Measurements from ENCODE around the gene GDF15.
"Not testable (repeated sequence)": the region's sequence is repeated elsewhere in the genome, so short reads cannot be mapped to it uniquely, and the experiment has no call there.

The GDF15 gene, protein sequence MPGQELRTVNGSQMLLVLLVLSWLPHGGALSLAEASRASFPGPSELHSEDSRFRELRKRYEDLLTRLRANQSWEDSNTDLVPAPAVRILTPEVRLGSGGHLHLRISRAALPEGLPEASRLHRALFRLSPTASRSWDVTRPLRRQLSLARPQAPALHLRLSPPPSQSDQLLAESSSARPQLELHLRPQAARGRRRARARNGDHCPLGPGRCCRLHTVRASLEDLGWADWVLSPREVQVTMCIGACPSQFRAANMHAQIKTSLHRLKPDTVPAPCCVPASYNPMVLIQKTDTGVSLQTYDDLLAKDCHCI
- total RNA-seq = 4.2 to 275 (median 54.8) reads per million in 18 experiments

DNA sequence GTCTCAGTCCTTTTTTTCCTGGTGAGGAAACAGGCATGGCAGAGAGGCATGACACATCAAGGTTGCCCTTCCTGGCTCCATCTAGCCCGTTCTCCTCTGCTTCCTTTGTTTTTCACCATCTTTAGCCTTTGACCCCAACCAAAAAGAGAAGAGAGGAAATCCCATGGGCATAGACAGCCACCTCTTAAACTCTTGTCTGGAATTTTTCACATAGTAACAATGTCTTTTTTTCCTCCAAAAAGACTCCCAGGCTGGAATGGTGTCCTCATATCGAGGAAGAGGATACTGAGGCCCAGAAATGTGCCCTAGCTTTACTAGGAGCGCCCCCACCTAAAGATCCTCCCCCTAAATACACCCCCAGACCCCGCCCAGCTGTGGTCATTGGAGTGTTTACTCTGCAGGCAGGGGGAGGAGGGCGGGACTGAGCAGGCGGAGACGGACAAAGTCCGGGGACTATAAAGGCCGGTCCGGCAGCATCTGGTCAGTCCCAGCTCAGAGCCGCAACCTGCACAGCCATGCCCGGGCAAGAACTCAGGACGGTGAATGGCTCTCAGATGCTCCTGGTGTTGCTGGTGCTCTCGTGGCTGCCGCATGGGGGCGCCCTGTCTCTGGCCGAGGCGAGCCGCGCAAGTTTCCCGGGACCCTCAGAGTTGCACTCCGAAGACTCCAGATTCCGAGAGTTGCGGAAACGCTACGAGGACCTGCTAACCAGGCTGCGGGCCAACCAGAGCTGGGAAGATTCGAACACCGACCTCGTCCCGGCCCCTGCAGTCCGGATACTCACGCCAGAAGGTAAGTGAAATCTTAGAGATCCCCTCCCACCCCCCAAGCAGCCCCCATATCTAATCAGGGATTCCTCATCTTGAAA lies at the start of gene GDF15:
Gene GDF15 (plus strand): TSS at position 484 of the 868 bp plus-strand sequence. CDS start 32 bp downstream, at position 516.
- peak; percentile 87 to 90 for DNase-seq

DNA sequence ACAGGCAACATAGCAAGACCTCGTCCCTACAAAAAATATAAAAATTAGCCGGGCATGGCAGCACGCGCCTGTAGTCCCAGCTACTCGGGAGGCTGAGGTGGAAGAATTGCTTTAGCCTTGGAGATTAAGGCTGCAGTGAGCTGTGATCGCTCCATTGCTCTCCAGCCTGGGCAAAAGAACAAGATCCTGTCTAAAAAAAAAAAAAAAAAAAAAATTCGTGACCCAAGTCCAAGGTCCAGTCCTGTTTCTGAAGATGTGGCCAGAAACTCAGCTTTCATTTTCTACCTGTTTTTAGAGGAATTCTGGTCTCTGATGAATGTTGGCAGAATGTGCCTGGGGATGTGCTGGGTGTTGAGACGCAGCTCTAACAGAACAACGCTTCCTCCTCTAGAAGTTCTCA lies 47.4 kb upstream of the GDF15 start:
- DNase-seq = no peak

DNA sequence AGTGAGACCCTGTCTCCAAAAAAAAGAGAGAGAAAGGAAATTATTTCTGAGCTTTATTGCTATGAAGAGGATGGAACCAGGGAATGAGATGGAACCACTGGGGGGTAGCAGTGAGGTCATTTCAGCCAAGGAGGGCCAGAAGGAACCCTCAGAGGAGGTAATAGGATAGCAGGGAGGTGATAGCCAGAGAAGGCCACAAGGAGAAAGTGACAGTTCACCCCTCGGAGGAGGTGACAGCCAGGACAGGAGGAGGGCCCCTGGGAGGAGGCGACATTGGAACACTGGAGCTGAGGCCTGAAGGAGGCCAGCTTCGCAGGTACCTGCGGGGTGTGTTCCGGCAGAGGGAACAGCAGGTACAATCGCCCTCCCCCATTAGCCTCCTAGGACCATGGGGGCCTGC lies 46.2 kb upstream of the GDF15 start:
- no peak for DNase-seq

DNA sequence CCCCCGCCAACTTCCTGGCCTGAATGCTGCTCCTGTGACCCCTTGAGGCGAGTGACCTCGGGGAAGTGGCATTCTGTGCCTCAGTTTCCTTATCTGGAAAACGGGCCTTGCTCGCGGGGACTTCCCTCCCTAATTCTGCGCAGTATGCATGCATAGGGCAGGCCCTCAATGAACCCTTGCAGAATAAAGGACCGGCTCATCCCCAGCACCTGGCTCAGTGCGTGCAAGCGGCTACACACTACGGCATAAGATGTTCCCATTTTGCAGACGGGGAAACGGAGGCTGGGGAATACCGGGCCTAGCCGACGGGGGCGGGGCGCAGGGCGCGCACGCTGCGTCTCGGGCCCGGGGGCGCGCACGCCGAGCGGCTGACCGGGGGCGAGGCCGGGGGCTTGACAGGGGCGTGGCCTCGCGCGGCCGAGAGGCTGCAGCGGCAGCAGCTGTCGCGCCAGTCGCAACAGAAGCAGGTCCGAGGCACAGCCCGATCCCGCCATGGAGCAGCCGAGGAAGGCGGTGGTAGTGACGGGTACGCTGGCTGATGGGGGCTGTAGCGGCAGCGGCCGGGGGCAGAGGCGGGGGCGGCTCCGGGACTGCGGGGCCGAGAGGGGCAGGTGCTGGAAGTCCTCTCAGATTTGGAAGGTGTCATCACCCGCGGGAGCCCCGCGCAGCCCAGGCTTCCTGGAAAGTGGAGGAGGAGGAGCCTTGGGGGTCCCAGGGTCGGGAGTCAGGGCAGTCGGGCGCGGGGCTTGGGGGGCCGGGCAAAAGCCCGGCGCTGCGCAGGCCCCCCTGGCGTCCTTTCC lies 45.6 kb upstream of the GDF15 start, which contains the start of gene PGPEP1:
Gene PGPEP1 (plus strand): TSS at position 409 of the 800 bp plus-strand sequence. CDS start 84 bp downstream, at position 493.
- DNase-seq = peak; percentile 63 to 79

DNA sequence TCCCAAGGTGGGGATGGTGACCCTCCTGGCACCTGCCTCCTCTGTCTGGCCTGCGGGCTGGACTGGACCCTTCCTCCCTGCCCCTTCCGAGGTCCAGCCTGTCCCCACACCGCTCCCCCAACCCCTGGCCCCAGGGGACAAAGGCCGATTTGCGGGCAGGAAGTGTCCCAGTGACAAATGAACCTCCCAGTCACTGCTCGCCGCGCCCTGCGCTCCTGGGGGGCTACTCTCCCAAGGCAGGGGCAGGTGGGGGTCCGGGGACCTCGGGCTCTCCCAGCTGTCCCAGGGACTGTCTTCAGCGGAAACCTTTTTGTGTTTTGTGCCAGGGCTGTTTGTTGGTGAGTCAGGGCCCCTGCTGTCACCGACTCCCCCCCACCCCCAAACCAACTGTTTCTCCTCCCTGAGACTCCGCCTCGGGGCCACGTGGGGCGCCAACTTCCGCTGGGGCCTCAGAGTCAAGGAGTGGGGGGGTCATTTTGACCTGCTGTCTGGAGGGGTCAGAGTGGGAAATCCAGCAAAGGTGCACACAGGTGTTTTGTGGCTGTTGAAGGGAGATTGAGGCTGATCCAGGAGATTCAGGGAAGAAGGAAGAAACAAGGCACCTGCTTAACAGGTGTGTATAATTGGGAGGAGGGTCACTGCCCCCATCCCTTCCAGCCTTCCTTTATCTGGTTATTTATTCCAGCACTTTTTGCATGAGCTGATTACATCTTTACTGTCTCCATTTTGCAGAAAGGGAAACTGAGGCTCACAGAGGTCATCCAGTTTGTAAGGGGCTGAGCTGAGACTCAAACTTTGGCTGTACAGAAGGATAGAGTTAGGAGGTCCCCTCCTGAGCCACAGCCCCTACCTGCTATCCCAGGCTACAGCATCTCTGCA lies 44.7 kb upstream of the GDF15 start:
- DNase-seq = peak; percentile 63 to 76

DNA sequence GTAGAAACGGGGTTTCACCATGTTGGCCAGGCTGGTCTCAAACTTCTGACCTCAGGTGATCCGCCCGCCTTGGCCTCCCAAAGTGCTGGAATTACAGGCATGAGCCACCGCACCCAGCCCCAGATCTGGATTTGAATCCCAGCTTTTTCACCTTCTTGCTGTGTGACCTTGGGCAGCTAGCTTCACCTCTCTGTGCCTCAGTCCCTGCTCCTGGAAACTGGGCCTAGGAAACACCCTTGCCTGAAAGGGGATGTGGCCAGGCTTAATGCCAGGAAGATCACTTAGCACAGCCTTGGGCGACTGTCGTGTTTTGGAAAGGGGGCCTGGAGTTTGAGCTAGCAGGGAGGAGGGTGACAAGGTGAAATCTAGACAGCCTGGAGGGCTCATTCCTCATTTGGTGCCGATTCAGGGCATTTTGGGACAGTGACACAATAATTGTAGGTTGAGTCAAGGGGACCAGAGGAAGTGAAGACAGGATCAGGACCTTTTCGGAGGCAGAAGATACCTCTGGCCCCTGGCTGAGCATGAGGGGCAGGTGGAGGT lies 43.8 kb upstream of the GDF15 start:
- DNase-seq = no peak

DNA sequence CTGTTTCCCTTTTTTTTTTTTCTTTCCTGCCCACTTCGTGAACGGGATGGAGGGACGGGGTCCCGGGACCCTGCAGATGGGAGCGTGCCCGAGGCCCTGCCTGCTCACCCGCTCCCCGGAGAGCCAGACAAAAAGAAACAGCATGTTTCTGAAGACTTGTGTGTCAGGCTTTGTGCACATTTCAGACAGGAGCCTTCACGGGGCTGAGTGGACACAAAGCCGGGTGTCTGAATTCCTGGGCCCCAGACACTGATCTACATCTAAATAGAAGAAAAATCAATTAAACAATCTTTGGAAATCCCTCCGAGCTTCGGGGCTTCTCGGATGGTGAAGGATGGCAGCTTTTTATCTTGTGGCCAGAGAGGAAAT lies 41.4 kb upstream of the GDF15 start:
- DNase-seq = no peak

DNA sequence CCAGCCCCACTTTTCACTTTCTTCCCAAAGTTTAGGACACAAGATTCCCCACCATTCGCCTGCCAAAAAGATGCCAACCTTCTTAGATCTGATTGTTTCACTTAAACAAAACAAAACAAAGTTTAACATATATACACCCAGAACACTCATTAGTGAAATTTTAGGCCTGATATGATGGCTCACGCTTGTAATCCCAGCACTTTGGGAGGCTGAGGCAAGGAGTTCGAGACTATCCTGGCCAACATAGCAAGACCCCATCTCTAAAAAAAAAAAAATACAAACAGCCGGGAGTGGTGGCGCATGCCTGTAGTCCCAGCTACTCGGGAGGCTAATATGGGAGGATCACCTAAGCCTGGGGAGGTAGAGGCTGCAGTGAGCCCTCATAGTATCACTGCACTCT lies 40.7 kb upstream of the GDF15 start:
- no peak for DNase-seq

DNA sequence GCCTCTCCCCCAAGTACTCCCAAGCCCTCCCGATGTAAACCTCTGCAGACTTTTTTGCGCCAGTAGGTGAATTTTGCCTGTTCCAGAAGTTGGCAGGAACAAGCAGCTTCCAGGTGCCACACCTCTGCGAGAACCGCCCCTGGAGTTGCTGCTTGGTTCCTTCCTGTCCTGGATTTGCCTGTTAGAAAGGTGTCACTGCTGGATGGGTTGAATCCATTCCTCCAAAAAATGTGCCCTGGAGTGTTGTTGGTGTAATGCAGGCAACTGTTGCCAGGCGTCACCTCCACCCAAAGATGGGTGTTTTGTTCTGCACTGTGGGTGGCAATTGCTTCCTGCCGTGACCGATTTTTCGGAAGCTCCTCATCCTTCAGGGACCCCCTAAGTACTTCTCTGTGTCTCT lies 39.9 kb upstream of the GDF15 start:
- DNase-seq = no peak

DNA sequence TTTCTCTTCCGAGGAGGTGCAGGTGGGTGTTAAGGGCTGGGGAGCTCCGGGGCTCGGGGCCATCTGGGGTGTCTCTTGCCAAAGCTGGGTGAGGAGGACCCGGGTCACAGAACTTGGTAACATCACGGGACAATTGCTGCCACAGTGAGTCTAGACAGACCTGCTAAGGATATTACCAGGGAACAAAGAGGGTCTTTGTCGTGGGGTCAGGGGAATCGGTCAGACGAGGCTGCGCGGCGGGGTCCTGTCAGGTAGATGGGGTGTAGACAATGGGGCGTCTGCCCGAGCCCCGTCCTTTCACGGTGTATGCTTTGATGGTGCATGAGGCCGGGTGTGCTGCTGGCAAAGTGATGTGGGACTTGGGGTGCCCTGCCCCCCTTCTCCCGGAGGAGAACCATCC lies 37.8 kb upstream of the GDF15 start:
- DNase-seq = no peak

DNA sequence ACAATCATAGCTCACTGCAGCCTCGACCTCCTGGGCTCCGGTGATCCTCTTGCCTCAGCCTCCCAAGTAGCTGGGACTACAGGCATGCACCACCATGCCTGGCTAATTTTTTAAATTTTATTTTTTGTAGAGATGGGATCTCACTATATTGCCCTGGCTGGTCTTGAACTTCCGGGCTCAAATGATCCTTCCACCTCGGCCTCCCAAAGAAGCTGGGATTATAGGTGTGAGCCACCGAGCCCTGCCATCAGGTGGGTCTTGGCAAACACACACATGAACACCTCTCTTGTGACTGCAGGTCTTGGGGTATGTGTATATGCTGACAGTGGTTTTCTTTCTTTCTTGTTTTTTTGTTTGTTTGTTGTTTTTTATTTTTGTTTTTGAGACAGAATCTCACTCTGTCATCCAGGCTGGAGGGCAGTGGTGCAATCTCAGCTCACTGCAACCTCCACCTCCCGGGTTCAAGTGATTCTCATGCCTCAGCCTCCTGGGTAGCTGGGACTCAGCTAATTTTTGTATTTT lies 37.1 kb upstream of the GDF15 start:
- DNase-seq = not testable (repeated sequence)

DNA sequence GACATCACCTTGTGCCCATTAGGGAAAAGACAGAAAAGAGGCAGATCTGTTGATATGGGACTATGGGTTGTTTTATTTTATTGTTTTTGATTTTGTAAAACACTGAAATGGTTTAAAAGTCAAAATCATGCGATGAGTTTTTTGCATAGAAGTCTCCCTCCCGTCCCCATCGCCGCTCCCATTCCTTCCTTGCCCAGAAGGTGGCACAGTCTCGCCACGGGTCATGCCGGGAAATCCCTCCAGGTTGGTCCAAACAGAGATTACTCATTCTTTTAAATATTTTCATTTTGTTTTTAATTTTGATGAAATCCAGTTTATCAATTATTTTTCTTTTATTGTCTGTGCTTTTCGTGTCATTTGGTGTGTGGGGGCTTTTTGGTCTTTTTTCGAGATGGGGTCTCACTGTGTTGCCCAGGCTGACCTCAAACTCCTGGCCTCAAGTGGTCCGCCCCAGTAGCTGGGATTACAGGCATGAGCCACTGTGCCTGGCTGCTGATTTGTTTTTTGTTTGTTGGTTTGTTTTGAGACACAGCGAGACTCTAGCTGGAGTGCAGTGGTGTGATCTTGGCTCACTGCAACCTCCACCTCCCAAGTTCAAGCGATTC lies 36.3 kb upstream of the GDF15 start:
- DNase-seq = peak; percentile 57 to 64

DNA sequence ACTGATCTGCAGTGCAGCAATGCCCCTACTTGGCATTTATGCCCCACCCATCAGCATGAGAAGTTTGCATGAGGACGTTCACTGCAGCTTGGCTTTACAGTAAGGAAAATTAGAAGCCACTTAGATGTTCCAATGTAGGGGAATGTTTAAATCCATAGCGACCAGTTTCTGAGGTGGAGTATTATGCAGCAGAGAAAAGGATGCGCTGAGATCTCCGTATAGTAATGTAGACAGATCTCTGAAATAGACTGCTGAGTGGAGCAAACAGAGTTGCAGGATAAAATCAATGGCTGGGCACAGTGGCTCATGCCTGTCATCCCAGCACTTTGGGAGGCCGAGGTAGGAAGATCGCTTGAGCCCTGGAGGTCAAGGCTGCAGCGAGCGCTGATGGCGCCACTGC lies 35.5 kb upstream of the GDF15 start:
- DNase-seq = no peak

DNA sequence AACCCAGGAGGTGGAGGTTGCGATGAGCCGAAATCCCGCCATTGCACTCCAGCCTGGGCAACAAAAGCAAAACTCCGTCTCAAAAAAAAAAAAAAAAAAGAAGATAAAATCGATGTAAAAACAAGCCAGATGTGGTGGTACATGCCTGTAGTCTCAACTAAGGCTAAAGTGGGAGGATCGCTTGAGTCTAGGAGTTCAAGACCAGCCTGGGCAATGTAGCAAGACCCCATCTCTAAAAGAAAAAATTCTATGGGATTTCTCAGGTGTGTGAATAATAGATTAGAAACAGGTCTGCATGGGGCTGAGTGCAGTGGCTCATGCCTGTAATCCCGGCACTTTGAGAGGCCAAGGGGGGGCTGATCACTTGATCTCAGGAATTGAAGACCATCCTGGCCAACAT lies 34.4 kb upstream of the GDF15 start:
- no peak for DNase-seq

DNA sequence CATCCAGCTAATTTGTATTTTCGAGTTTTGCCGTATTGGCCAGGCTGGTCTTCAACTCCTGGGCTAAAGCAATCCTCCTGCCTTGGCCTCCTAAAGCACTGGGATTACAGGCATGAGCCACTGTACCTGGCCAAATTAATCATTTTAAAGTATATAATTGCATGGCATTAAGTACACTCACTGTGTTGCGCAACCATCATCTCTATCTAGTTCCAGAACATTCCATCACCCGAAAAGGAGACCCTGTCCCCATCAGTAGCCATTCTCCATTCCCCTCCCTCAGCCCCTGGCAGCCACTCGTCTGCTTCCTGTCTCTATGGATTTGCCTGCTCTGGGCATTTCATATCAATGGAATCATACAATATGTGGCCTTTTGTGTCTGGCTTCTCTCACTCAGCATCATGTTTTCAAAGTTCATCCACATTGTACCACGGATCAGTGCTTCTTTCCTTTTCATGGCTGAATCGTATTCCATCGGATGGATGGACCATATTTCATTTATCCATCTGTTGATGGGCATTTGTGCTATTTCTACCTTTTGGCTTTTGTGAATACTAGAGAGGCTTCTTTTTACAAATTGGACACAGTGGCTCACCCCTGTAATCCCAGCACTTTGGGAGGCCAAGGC lies 32.5 kb upstream of the GDF15 start:
- DNase-seq = no peak

DNA sequence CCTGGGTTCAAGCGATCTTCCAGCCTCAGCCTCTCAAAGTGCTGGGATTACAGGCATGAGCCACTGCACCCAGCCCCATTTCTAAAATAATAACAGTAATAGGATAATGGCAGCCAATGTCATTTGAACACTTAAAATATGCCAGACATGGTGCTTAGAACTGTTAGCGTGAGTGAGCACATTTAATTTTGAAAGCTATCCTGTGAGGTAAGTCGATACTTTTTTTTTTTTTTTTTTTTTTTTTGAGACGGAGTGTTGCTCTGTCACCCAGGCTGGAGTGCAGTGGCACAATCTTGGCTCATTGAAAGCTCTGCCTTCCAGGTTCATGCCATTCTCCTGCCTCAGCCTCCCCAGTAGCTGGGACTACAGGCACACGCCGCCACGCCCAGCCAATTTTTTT lies 31.2 kb upstream of the GDF15 start:
- DNase-seq = not testable (repeated sequence)

DNA sequence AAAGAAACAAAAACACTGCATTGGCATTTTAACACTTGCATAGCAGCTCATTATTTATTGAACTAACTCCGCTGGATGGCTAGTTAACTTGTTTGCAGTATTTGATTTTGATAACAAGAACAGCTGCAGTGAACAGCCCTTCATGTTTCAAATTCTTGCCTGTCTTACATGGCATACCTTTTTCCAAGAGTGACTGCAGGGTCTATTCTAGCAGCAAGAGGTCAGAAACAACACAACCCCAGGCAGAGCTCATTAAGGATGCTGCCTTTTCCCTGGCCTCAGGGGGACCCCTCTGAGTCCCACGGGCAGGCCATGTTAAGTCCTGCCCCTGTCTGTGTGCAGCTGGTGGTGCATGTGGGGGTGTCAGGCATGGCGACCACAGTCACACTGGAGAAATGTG lies 28.9 kb upstream of the GDF15 start:
- DNase-seq = no peak

DNA sequence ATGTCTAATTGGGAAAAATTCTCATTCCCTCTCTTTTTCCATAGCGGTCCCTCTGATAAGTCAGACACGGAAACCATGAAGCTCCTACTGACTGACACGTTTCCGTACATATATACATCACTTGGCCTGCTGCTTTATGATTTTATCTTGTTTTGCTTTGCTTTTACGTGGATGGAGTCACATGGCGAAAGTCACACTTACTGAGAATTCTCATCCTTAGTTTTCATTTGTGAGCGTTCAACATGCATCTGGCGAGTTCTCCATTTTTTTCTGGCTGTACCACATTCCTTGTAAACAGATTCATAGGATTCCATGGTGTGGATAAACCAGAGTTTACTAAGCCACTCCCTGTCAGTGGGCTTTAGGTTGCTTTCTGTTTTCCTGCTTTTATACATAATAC lies 24.3 kb upstream of the GDF15 start:
- no peak for DNase-seq

DNA sequence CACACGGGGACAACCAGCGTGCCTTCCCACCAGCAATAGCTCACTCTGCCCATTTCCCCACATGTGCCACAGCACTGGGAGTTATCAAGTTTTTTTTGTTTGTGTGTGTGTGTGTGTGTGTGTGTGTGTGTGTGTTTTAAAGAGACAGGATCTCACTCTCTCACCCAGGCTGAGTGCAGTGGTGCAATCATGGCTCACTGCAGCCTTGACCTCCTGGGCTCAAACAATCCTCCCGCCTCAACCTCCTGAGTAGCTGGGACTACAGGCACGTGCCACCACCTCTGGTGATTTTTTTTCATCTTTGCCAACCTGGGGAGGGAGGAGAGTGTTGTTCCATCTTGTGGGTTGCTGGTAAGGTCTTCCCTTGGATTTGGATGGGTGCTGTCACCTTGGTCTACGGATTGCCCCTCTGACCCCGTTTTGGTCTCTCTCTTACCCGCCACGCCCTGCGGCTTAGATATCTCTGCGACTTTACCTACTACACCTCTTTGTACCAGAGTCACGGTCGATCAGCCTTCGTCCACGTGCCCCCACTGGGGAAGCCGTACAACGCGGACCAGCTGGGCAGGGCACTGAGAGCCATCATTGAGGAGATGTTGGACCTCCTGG lies 22.9 kb upstream of the GDF15 start:
- no peak for DNase-seq

DNA sequence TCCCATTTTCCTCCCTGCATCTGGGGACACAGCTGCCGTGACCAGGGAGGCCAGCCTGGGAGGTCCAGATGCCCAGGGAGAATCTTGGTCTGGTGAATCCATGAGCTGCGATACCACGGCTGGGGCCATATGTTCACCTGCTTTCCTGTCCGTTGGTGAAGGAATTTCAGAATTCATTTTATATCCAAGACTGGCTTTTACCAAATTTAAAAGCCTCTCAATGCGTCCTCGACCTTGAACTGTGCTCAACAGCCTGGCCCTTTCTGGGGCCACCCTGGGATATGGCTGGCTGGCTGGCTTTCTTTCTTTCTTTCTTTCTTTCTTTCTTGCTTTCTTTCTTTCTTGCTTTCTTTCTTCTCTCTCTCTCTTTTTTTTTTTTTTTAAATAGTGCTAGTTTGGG lies 22.2 kb upstream of the GDF15 start:
- no peak for DNase-seq

Data from inflammatory macrophage (primary cell).